KOPT-K1 (cell line): Measurements from ENCODE around the gene CPLX3.

Source experiments
- H3K27ac ChIP-seq: fragments of 200-600 bp; sonication (generic); 2 replicates; pipeline ENCODE4 v1.5.1; 2016; ENCODE audit warnings: antibody characterized with exemption, mild to moderate bottlenecking, low read depth, low read length; ENCODE audit not compliant: poor library complexity, severe bottlenecking
- H3K36me3 ChIP-seq: fragments of 200-600 bp; sonication (generic); 2 replicates; pipeline ENCODE4 v1.5.1; 2017; ENCODE audit warnings: antibody characterized with exemption, mild to moderate bottlenecking, low read length, moderate library complexity; ENCODE audit not compliant: insufficient read depth
- H3K9me3 ChIP-seq: fragments of 200-600 bp; sonication (generic); 2 replicates; pipeline ENCODE4 v1.5.1; 2017; ENCODE audit warnings: antibody characterized with exemption, low read length, mild to moderate bottlenecking; ENCODE audit not compliant: insufficient read depth, poor library complexity, severe bottlenecking

Gene CPLX3

DNA sequence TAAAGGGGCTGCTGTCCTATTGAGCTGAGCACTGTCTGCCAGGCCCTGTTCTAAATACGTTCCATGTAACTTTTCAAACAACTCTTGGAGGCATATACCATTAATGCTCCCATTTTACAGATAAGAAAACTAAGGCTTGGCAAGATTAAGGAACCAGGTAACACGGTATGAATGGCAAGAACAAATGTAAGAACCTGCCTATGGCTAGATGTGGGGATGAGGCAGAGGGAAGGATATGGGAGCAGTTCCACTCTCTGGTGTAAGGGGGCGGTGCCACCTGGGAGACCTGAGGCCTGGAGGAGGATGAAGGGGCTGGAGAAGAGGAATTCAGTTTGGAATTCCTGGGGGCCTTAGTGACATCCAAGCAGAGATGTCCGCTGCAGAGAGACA lies 17.6 kb upstream of the CPLX3 start:
- Histone ChIP-seq H3K27ac (no peak overlapping the region), H3K36me3 (peaks cover 15% of the 10 kb centered on the region), H3K9me3 (no peaks in the 10 kb centered on the region)

DNA sequence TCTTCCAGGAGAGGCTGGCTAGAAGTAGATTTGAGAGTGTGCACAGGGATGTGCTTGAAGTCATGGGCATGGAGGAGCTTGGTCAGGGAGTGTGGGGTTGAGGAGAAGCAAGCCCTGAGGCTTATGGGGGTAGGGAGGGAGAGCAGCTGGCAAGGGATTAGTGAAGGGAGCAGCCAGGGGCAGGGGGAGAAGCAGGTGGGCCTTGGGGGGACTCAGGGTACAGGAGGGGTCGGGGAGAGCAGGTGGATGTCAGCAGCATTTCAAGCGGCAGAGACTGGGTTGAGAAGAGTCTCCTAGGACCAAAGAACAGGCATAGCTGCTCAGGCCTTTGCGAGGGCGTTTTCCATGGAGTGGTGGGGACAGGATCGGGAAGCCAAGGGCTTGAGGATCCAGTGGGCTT lies 17.2 kb upstream of the CPLX3 start:
- H3K9me3 ChIP-seq = no peaks in the 10 kb centered on the region
- no peak overlapping the region for H3K27ac ChIP-seq
- peaks cover 11% of the 10 kb centered on the region for H3K36me3 ChIP-seq

DNA sequence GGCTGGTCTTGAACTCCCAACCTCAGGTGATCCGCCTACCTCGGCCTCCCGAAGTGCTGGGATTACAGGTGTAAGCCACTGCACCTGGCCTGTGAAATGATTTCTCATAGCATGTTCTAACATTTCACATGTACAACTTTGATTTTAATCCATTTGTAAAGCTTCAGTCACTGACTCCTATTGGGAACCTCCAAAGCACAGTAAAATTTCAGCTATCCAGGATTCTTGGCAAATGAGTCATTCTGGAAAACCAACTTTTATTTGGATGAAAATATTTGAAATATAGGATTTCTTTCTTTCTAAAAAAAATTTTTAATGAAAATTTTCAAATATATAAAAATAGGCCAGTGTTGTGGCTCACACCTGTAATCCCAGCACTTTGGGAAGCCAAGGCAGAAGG lies 16.5 kb upstream of the CPLX3 start:
- Histone ChIP-seq H3K9me3 (no peaks in the 10 kb centered on the region), H3K27ac (no peak overlapping the region), H3K36me3 (peaks cover 4% of the 10 kb centered on the region; the same call in 1 of the 2 replicates)

DNA sequence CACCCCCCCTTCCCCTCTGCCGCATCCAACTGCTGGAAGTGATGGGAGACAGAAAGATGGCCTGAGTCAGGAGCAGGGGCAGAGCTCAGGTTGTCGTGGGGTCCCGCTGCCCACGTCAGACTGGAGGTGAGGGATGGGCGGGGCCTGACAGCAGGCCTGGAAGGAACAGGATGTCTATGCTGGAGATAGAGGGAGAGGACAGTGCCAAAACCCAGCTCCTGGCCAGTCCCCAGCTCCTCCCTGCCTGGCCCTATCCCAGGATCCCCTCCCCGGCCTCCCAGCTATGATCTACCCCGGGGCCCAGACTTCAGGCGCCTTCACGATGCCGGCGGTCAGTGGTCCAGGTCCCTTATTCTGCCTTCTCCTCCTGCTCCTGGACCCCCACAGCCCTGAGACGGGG lies 13.9 kb upstream of the CPLX3 start, which contains the start of gene LMAN1L:
Gene LMAN1L, plus strand, starts transcription at position 303 of the 400 bp plus-strand sequence. Its CDS starts 20 bp downstream, at position 323.
- no peak within 1 kb of the TSS for H3K27ac ChIP-seq

DNA sequence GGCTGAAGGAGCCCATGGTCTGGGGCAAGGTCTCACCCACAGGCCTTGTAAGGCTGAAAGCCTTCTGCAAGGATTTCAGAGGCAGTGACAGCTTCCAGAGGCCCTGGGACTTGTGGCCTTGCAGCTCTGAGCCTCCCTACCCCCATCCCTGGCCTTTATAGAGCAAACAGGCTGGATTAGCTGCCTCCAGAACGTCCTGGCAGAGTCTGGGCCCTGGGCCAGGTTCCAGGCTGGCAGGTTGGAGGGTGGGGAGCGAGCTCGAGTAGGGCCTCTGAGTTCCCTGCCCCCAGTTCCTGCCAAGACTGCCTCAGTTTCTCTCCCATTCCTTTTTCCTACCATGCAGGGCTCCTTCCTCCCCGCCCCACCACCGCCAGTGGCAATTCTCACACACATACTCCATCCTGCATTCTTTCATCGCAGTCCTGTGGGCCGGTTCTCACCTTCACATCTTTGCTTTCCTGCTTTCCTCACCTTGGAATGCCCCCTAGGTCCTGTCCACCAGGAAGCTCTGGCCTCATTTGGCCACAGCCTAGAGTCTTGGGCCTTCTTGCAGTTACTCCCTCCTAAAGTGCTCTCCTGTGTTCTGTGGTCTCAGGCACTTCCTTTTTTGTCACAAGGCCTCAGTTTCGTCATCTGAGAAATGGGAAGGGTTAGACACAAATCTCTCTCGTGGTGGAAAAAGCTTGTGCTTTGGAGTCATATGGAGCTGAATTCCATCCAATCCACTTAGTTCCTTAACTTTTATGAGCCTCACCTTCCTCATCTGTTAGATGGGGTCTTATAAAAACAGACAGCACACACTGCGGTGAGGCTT lies 11.1 kb upstream of the CPLX3 start:
- Histone ChIP-seq H3K9me3 (no peaks in the 10 kb centered on the region), H3K27ac (no peak overlapping the region), H3K36me3 (no peaks in the 10 kb centered on the region)

More for the DNA sequence above, 13.9 kb upstream of the CPLX3 start, which contains the start of gene LMAN1L:
- Histone ChIP-seq H3K36me3 (no peaks in the 10 kb centered on the region), H3K9me3 (no peaks in the 10 kb centered on the region)

DNA sequence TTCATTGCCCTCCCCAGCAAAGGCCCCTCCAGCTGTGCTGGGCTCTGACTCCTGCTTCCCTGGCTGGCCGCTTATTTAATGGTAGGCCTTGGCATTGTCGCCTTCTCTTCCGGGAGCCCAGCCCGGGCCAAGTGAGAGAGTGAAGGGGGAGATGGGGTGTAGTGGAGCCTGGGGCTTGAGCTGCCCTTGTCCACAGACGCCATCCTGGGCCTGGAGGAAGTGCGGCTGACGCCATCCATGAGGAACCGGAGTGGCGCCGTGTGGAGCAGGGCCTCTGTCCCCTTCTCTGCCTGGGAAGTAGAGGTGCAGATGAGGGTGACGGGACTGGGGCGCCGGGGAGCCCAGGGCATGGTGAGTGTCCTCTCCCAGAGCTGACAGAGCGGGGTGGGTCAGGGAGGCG lies 10.5 kb upstream of the CPLX3 start:
- Histone ChIP-seq H3K27ac (no peak overlapping the region), H3K9me3 (no peaks in the 10 kb centered on the region), H3K36me3 (no peaks in the 10 kb centered on the region)

DNA sequence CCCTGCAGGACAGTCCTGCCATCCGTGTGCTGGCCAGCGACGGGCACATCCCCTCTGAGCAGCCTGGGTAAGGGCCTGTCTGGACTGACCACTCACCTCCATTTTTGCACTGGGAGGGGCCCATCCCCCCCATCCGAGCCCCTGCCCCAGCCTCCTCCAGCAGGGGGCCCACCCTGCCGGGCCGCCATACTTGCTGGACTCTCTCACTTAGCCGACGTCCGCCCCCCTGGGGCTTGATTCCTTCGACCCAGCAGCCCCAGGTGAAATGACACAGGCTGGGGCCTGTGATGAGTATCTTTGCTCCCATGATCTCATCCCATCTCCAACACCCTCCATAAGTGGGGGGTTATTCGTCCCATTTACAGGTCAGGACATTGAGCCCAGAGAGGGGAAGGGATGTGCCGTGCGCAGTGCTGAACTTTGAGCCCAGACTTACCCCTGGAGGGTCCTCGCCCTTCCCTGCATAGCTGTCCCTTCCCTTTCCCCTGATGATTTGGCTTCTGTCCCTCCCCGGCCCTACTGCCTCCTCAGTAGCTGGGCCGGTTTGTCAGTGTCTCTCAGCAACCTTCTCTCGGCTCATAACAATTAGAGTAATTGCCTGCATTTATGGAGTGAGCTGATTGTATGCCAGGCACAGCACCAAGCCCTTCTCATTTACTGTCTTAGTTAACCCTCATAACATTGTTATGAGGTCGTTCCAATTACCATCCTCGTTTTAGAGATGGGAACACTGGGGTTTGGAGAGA lies 9.6 kb upstream of the CPLX3 start:
- Histone ChIP-seq H3K36me3 (no peaks in the 10 kb centered on the region), H3K27ac (no peak overlapping the region), H3K9me3 (no peaks in the 10 kb centered on the region)

DNA sequence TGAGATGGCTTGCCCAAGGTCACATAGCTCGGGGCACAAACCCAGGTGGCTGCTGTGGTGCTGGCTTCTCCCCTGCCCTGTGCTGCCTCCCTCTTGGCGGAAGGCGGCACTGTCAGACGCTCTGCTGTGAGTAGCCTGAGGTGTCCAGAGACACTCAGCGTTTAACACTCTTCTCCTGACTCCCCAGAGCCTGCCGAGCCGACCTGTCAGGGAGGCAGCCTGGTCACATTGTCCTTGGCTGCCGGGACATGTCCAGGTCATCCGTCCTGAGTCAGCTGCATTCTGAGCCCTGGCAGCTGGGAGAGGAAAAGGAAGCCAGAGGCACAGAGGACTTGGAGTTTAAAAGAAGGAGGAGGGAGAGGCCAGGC lies 9.1 kb upstream of the CPLX3 start:
- no peak overlapping the region for H3K27ac ChIP-seq
- H3K9me3 ChIP-seq = no peaks in the 10 kb centered on the region

DNA sequence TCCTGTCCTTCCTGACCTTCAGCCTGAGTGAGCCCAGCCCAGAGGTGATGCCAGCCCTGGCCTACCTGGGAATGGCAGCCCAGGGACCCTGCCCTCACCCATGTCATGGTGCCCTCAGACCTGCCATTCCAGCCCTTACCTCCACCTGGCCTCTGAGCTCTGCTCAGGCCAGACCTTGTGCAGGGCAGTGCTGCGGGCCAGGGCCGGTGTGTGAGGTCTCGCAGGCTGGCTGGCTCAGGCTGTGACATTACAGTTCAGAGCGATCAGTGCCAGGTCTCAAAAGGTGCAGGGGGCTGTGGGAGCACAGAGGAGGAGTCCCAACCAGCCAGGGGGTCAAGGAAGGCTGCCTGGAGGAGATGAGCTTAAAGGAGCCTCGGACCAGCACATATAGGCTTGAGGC lies 6.4 kb upstream of the CPLX3 start:
- Histone ChIP-seq H3K27ac (no peak overlapping the region), H3K36me3 (no peaks in the 10 kb centered on the region), H3K9me3 (no peaks in the 10 kb centered on the region)

More for the DNA sequence above, 9.1 kb upstream of the CPLX3 start:
- no peaks in the 10 kb centered on the region for H3K36me3 ChIP-seq

DNA sequence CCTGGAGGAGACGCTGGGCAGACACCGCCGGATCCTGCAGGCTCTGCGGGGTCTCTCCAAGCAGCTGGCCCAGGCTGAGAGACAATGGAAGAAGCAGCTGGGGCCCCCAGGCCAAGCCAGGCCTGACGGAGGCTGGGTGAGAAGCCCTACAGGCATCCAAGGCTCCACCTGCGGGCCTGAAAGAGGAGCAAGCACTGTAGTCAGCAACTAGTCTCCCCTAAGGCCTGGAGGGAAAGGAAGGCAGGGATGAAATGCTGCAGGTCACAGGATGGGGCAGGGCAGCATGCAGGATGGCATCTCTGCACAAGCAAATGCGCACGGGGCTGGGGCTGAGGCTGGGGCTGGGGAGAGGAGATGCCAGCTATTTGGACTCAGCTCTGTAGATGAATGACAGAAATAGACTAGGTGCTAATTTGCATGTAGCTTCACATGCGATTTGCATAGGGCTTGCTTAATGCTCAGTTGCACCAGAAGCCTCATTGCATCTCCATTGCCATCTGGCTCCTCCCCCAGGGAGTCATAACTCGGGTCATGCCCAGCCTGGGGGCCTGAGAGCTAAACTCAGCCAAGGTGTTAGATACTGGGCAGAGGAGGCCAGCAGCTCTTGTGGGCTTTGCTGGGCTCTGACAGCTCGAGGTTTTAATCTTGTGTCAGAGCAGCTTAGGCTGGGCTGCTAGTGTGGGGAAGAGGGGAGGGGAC lies 5.2 kb upstream of the CPLX3 start:
- no peaks in the 10 kb centered on the region for H3K36me3 ChIP-seq
- H3K9me3 ChIP-seq = no peaks in the 10 kb centered on the region
- H3K27ac ChIP-seq = no peak overlapping the region

DNA sequence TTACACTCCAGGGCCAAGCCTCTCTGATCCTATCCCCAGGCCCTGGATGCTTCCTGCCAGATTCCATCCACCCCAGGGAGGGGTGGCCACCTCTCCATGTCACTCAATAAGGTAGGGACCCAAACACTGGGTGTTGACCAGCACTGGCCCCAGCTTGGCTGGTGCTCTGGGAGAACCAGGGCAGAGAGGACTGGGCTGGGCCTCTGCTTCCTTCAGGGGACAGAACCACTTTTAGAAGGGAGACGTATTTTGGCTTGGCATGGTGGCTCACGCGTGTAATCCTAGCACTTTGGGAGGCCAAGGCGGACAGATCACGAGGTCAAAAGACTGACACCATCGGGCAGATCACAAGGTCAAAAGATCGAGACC lies 4.7 kb upstream of the CPLX3 start:
- Histone ChIP-seq H3K9me3 (no peaks in the 10 kb centered on the region), H3K36me3 (no peaks in the 10 kb centered on the region), H3K27ac (no peak overlapping the region)

DNA sequence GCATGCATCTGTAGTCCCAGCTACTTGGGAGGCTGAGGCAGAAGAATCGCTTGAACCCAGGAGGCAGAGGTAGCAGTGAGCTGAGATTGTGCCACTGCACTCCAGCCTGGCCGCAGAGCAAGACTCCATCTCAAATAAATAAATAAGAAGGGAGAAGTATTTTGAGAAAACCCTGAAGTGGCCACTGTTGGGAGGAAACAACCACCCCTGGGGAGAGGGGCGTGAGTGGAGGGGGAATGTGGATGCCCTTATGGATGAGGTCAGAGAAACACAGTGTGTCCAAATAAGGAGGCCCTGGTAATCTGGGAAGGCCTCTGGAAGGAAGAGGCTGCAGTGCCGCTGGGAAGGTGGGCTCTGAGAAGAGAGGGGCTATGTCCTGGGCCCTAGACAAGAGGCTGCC lies 4.2 kb upstream of the CPLX3 start:
- Histone ChIP-seq H3K27ac (no peak overlapping the region), H3K9me3 (no peaks in the 10 kb centered on the region), H3K36me3 (no peaks in the 10 kb centered on the region)

DNA sequence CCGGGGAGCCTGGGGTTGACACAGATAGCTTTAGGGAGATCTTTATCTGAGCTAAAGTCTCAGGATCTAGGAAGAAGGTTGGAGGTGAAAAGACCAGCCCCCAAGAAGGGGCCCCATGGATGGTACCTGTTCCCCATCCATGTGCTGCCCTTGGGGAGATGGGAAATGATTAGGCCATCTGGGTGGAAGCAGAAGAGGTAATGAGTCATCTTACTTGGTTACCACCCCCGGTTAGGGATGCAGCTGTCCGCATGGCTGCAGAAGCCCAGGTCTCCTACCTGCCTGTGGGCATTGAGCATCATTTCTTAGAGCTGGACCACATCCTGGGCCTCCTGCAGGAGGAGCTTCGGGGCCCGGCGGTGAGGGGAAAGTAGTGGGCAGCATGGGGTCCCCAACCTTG lies 3.1 kb upstream of the CPLX3 start:
- no peaks in the 10 kb centered on the region for H3K36me3 ChIP-seq
- H3K9me3 ChIP-seq = no peaks in the 10 kb centered on the region
- H3K27ac ChIP-seq = no peak overlapping the region

DNA sequence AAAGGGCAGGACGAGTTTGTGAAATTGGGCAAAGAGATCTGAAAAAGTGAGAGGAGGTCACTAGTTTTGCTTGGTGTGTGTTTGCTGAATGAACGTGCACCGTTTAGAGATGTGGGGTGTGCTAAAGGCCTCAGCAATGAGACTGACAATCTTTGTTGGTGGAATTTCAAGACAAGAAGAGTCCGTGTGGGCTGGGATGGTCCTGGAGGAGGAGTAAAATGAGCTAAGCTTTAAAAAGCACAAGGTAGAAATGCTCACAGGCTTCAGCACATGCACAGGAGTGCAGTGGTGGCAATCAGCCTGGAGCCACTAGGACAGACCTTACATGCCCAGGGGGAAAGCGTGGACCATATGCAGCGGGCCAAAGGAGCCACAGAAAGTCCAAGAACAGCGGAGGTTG lies 1.5 kb upstream of the CPLX3 start:
- Histone ChIP-seq H3K27ac (no peak overlapping the region), H3K36me3 (no peaks in the 10 kb centered on the region), H3K9me3 (no peaks in the 10 kb centered on the region)

DNA sequence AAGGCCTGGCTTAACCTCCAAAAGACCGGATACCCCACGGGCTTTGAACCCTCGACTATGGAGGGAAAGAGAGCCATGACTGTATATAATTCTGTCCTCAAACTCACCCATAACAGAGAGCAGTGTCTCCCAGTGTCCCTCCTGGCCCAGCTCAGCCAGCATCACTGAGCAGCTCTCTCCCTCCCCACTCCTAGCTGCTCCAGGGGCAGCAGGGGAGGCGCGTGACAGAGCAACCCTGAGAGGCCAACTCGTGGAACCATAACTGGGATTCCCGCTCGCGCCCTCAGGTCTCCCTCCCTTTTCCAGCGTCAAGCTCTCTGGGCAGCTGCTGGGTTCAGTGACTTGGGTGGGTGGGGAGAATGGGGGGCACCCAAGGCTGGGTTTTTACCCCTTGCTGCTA lies 561 bp upstream of the CPLX3 start:
- no peak overlapping the region for H3K27ac ChIP-seq
- no peaks in the 10 kb centered on the region for H3K9me3 ChIP-seq
- no peaks in the 10 kb centered on the region for H3K36me3 ChIP-seq
